ENCODE data around the gene CAVIN2.

GRCh38 chr2:191888400-191889166 is 41.7 kb upstream of the CAVIN2 start:
- TF ChIP-seq CTCF (IDR thresholded peaks at IDR 0.05; ENCODE audit: low read depth, low read length, poor library complexity, severe bottlenecking) (no peak), EZH2phosphoT487 (IDR thresholded peaks at IDR 0.05; ENCODE audit: borderline replicate concordance, low read length) (no peak)
